GM12878 (cell line): Measurements from ENCODE around the gene ZG16B. TPM values are rescaled to one million over a fixed set of nuclear protein-coding genes. Genes with fewer than 3 reads are reported as not detected.
A peak's percentile ranks its signal among the peaks of the same experiment; 100 is the strongest.

Experiments used
- ATAC-seq: fragments of 200-7000 bp; cut with Tn5 transposase; 3 replicates; pipeline ENCODE4 v1.9.1; 2020; ENCODE audit warnings: mild to moderate bottlenecking, moderate library complexity
- BruUV-seq: library from RNA; stranded (reverse); fragments of 400-500 nt; replicated peaks from 2 replicates; lab custom pipeline; 2021; lab: Mats Ljungman, UMichigan
- CTCF ChIA-PET: fragments of 300-600 bp; sonication (Branson Sonifier 250); formaldehyde crosslinking; extraction: SDS; loops from one replicate; lab custom pipeline; 2021; ENCODE audit warnings: inconsistent platforms; lab: Yijun Ruan, JAX
- POLR2A ChIA-PET: fragments of 350-600 bp; formaldehyde crosslinking; extraction: SDS; loops from one replicate; lab custom pipeline; 2021; ENCODE audit warnings: inconsistent platforms; lab: Charles Lee
- RAD21 ChIA-PET: fragments of 300-600 bp; sonication (Branson Sonifier 250); formaldehyde crosslinking; loops from one replicate; lab custom pipeline; 2023; ENCODE audit warnings: antibody characterized with exemption; ENCODE audit not compliant: unreplicated experiment; lab: Charles Lee
- SMC1A ChIA-PET: fragments of 300-600 bp; sonication (Branson Sonifier 250); formaldehyde crosslinking; loops from one replicate; lab custom pipeline; 2023; ENCODE audit not compliant: unreplicated experiment, uncharacterized antibody; lab: Charles Lee
- DNase-seq: peaks from one replicate; pipeline ENCODE4 v3.0.0-alpha.2; 2011; ENCODE audit warnings: low read depth, low spot score
- FAIRE-seq: peaks from 3 replicates; lab custom pipeline; 2011; peaks lifted over from hg19 to GRCh38; lab: Jason Lieb, UNC
- H2AFZ ChIP-seq: 2 replicates; pipeline ENCODE4 v1.6.0; 2011; ENCODE audit warnings: low read depth, low read length, control low read depth; ENCODE audit not compliant: control insufficient read depth
- H3K27ac ChIP-seq: 2 replicates; pipeline ENCODE4 v1.5.1; 2011; ENCODE audit warnings: control low read depth; ENCODE audit not compliant: control insufficient read depth, insufficient read depth
- H3K27me3 ChIP-seq, 2 experiments: replicated peaks in 1 of 2; 2 replicates each; pipeline versions ENCODE4 v1.6.0 to v1.6.1; 2011; ENCODE audit warnings: low read length in 1 of 2; ENCODE audit not compliant: control insufficient read depth in 2 of 2, insufficient read depth in 2 of 2
- H3K36me3 ChIP-seq, 2 experiments: 2 replicates each; pipeline ENCODE4 v1.5.1; 2011; ENCODE audit warnings: low read length in 1 of 2; ENCODE audit not compliant: control insufficient read depth in 2 of 2, insufficient read depth in 2 of 2
- H3K4me1 ChIP-seq: 2 replicates; pipeline ENCODE4 v1.6.1; 2011; ENCODE audit warnings: mild to moderate bottlenecking, low read length, moderate library complexity, mixed read lengths; ENCODE audit not compliant: control insufficient read depth, insufficient read depth
- H3K4me2 ChIP-seq: 2 replicates; pipeline ENCODE4 v1.6.0; 2011; ENCODE audit warnings: control low read depth; ENCODE audit not compliant: control insufficient read depth, insufficient read depth
- H3K4me3 ChIP-seq: fragments of 200-600 bp; sonication (generic); 2 replicates; pipeline ENCODE4 v1.5.1; 2016
- H3K79me2 ChIP-seq: 2 replicates; pipeline ENCODE4 v1.6.0; 2011; ENCODE audit warnings: low read length; ENCODE audit not compliant: control insufficient read depth, insufficient read depth
- H3K9ac ChIP-seq: 2 replicates; pipeline ENCODE4 v1.8.0; 2011; ENCODE audit warnings: low read length, control low read depth, mixed read lengths; ENCODE audit not compliant: control insufficient read depth, insufficient read depth
- H3K9me3 ChIP-seq: replicated peaks from 3 replicates; pipeline ENCODE4 v1.5.1; 2011; ENCODE audit warnings: mild to moderate bottlenecking, low read length; ENCODE audit not compliant: control insufficient read depth, insufficient read depth
- H4K20me1 ChIP-seq: 2 replicates; pipeline ENCODE4 v1.6.0; 2011; ENCODE audit not compliant: control insufficient read depth, insufficient read depth
- CREB1 ChIP-seq: IDR thresholded peaks from 2 replicates; pipeline ENCODE4 v1.6.1; 2012; ENCODE audit warnings: low read depth, mild to moderate bottlenecking, inconsistent platforms
- CREM ChIP-seq: IDR thresholded peaks from 2 replicates; pipeline ENCODE4 v1.6.1; 2014; ENCODE audit warnings: antibody characterized with exemption, low read depth
- EGR1 ChIP-seq, 2 experiments: IDR thresholded peaks; 1 replicate in 1 of 2; 2 replicates in 1 of 2; pipeline ENCODE4 v1.6.1; 2011 to 2012; ENCODE audit warnings: low read depth in 2 of 2, low read length in 2 of 2, borderline replicate concordance in 1 of 2, mild to moderate bottlenecking in 1 of 2, moderate library complexity in 1 of 2
- ETV6 ChIP-seq, 2 experiments: fragments of 450-650 bp in 1 of 2; IDR thresholded peaks in 1 of 2; conservative IDR thresholded peaks in 1 of 2; 2 replicates each; pipeline ENCODE4 v1.6.1; 2014; ENCODE audit warnings: antibody characterized with exemption in 1 of 2, borderline replicate concordance in 1 of 2, low read depth in 1 of 2, mild to moderate bottlenecking in 1 of 2, moderate library complexity in 1 of 2
- GABPA ChIP-seq: IDR thresholded peaks from 2 replicates; pipeline ENCODE4 v1.6.1; 2014; ENCODE audit warnings: antibody characterized with exemption, low read depth, mild to moderate bottlenecking, inconsistent platforms
- POLR2A ChIP-seq: IDR thresholded peaks from 2 replicates; pipeline ENCODE4 v1.6.1; 2011; ENCODE audit warnings: low read depth, mild to moderate bottlenecking, low read length
- RUNX3 ChIP-seq: IDR thresholded peaks from 2 replicates; pipeline ENCODE4 v1.6.1; 2012; ENCODE audit warnings: low read length, inconsistent platforms
- SIX5 ChIP-seq: IDR thresholded peaks from 2 replicates; pipeline ENCODE4 v1.6.1; 2011; ENCODE audit warnings: mild to moderate bottlenecking, low read depth, low read length, moderate library complexity; ENCODE audit not compliant: severe bottlenecking
- YY1 ChIP-seq: IDR thresholded peaks from 2 replicates; pipeline ENCODE4 v1.6.1; 2011; ENCODE audit warnings: low read depth, mild to moderate bottlenecking, low read length
- WGBS: methylation state at CpG from one replicate; pipeline ENCODE4 v1.1.6; 2016; ENCODE audit warnings: low lambda C conversion rate; ENCODE audit not compliant: insufficient replicate concordance, insufficient coverage; ENCODE audit errors: missing lambda C conversion rate; 5-methylcytosine and 5-hydroxymethylcytosine counted together
- in situ Hi-C: fragments of 300-500 bp; cut with MboI; formaldehyde crosslinking; loops from 9 replicates; pipeline ENCODE4 v1.14.3; 2018; ENCODE audit warnings: mixed read lengths
- intact Hi-C: fragments of 100-400 bp; cut with micrococcal nuclease; formaldehyde crosslinking; loops from one replicate; pipeline ENCODE4 v1.14.2; 2022; ENCODE audit not compliant: unreplicated experiment
- polyA plus RNA-seq, 11 experiments: library from polyadenylated mRNA; depleted of rRNA in 4 of 11; unstranded in 6 of 11; stranded (reverse) in 5 of 11; fragments of >200 nt; fragmentation: Nextera tagmentation in 4 of 11; fragmentation: Illumina TruSeq in 1 of 11; extraction: Ambion mirVana in 4 of 11; extraction: Trizol in 1 of 11; gene quantifications; 1 replicate in 1 of 11; 2 replicates in 10 of 11; pipeline versions ENCODE4 v1.2.1 to v1.2.3, GENCODE V29; 2011 to 2016; ENCODE audit warnings: inconsistent platforms in 2 of 11, missing spikeins in 2 of 11, low read depth in 1 of 11
- total RNA-seq, 4 experiments: library from RNA; depleted of rRNA in 3 of 4; stranded (reverse); fragments of >200 nt in 3 of 4; fragmentation: Illumina TruSeq in 1 of 4; extraction: Trizol in 1 of 4; gene quantifications; 2 replicates each; pipeline versions ENCODE4 v1.2.1 to v1.2.3, GENCODE V29; 2013 to 2021
- TF ChIP-seq, protein P1 (sequence below): IDR thresholded peaks from 2 replicates; pipeline ENCODE4 v1.6.1; 2012; ENCODE audit warnings: improper control_type of control experiment, low read depth, low read length; ENCODE audit not compliant: insufficient replicate concordance
- TF ChIP-seq, protein P2 (sequence below): IDR thresholded peaks from 2 replicates; pipeline ENCODE4 v1.6.1; 2012; ENCODE audit warnings: low read depth, low read length, improper control_type of control experiment
- TF ChIP-seq, protein P3 (sequence below), 3 experiments: IDR thresholded peaks in 2 of 3; conservative IDR thresholded peaks in 1 of 3; 2 replicates each; pipeline ENCODE4 v1.5.1; 2011; ENCODE audit warnings: low read depth in 3 of 3, low read length in 3 of 3, mild to moderate bottlenecking in 3 of 3, control low read depth in 2 of 3, moderate library complexity in 2 of 3, inconsistent platforms in 1 of 3, mixed read lengths in 1 of 3; ENCODE audit not compliant: control insufficient read depth in 2 of 3, insufficient read depth in 1 of 3; ENCODE audit errors: extremely low read depth in 1 of 3

ZG16B gene
- total and polyA plus RNA-seq, 10 of the 15 experiments (the other 5 are each of a cell fraction or from before 2014, with no cell fraction given): 1.00 to 11.6 (median 5.8) TPM

DNA sequence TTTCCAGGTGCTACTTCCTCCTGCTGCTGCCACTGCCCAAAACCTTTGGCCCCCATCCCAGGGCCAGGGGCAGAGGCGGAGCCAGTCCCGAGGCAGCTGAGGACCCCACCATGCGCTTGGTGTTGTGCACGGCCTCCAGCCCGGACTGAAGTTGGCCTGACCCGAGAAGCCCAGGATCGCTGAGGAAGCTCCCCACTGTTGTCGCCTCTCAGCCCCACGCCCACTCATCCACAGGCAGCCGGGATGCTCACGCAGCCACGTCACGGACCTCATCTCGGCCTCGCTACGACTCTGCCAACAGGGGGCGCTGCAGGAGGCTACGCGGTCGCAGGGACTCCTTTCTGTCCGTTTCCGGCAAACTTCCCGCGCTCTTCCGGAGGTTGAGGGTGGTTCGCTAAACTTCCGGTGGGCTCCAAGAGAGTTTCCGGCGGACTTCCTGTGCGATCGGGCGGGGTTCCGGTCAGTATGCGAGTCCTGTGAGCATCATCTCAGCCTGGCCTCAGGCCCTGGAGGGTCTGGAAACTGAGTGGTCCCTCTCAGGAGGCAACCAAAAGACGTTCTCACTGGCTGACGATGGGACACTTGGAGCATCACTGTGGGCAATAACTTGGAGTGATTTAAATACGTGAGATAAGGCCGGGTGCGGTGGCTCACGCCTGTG is 12.4 kb downstream of the ZG16B start:
- CTCF ChIA-PET: no interaction called here
- SMC1A ChIA-PET: no interaction called here
- 36% methylated on average over 40 of the region's 40 CpGs for WGBS
- RAD21 ChIA-PET: interaction anchor here (1.9 kb wide), 1 partner anchor 26 kb away, joined by 4 read pairs; no protein-coding TSS in a partner anchor
- intact Hi-C loops: no loop called here
- DNase-seq: no peak
- POLR2A ChIA-PET: no interaction called here
- ATAC-seq: no peak
- Histone ChIP-seq H3K4me3 (peak overlapping the region; percentile 45; the same call in 1 of the 2 replicates), H3K79me2 (no peaks in the 10 kb centered on the region), H3K36me3 (no peaks in the 10 kb centered on the region), H3K4me1 (peaks cover 9% of the 10 kb centered on the region; the same call in 1 of the 2 replicates), H2AFZ (peak overlapping the region; percentile 83), H4K20me1 (no peaks in the 10 kb centered on the region), H3K27me3 (peaks cover 0 to 2% of the 10 kb centered on the region in 2 experiments; a peak in 1 of 4 replicates), H3K9me3 (peaks cover 3% of the 10 kb centered on the region; the same call in 1 of the 3 replicates), H3K27ac (no peak overlapping the region), H3K4me2 (peak overlapping the region; percentile 84), H3K9ac (peak overlapping the region; percentile 44)
- FAIRE-seq: peak; percentile 35
- no TSS peak for BruUV-seq
- in situ Hi-C loops: no loop called here
- TF ChIP-seq ETV6 (conservative IDR thresholded peaks at IDR 0.05 in 1 of 2, IDR thresholded peaks at IDR 0.05 in 1 of 2; ENCODE audit: borderline replicate concordance in 1 of 2, low read depth in 1 of 2): peak in 1 of 2 experiments; percentile 74; a peak in 2 of 4 replicates
- TF ChIP-seq, protein P1, sequence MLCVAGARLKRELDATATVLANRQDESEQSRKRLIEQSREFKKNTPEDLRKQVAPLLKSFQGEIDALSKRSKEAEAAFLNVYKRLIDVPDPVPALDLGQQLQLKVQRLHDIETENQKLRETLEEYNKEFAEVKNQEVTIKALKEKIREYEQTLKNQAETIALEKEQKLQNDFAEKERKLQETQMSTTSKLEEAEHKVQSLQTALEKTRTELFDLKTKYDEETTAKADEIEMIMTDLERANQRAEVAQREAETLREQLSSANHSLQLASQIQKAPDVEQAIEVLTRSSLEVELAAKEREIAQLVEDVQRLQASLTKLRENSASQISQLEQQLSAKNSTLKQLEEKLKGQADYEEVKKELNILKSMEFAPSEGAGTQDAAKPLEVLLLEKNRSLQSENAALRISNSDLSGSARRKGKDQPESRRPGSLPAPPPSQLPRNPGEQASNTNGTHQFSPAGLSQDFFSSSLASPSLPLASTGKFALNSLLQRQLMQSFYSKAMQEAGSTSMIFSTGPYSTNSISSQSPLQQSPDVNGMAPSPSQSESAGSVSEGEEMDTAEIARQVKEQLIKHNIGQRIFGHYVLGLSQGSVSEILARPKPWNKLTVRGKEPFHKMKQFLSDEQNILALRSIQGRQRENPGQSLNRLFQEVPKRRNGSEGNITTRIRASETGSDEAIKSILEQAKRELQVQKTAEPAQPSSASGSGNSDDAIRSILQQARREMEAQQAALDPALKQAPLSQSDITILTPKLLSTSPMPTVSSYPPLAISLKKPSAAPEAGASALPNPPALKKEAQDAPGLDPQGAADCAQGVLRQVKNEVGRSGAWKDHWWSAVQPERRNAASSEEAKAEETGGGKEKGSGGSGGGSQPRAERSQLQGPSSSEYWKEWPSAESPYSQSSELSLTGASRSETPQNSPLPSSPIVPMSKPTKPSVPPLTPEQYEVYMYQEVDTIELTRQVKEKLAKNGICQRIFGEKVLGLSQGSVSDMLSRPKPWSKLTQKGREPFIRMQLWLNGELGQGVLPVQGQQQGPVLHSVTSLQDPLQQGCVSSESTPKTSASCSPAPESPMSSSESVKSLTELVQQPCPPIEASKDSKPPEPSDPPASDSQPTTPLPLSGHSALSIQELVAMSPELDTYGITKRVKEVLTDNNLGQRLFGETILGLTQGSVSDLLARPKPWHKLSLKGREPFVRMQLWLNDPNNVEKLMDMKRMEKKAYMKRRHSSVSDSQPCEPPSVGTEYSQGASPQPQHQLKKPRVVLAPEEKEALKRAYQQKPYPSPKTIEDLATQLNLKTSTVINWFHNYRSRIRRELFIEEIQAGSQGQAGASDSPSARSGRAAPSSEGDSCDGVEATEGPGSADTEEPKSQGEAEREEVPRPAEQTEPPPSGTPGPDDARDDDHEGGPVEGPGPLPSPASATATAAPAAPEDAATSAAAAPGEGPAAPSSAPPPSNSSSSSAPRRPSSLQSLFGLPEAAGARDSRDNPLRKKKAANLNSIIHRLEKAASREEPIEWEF: no peak
- peak; percentile 29 for TF ChIP-seq SIX5
- 0 out of 2 replicates have a peak, but pooled peaks have one; percentile 31 for TF ChIP-seq YY1
- TF ChIP-seq, protein P2, sequence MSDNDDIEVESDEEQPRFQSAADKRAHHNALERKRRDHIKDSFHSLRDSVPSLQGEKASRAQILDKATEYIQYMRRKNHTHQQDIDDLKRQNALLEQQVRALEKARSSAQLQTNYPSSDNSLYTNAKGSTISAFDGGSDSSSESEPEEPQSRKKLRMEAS: no peak
- TF ChIP-seq CREB1: peak; percentile 76
- peak; percentile 51; the same call in 1 of the 2 replicates for TF ChIP-seq POLR2A
- TF ChIP-seq CREM: peak; percentile 53; the same call in 1 of the 2 replicates
- peak; percentile 94 for TF ChIP-seq GABPA
- peak in 1 of 2 experiments; percentile 52; a peak in 1 of 3 replicates for TF ChIP-seq EGR1 (IDR thresholded peaks at IDR 0.05; ENCODE audit: borderline replicate concordance in 1 of 2, low read depth in 2 of 2, low read length in 2 of 2)
- TF ChIP-seq, protein P3, sequence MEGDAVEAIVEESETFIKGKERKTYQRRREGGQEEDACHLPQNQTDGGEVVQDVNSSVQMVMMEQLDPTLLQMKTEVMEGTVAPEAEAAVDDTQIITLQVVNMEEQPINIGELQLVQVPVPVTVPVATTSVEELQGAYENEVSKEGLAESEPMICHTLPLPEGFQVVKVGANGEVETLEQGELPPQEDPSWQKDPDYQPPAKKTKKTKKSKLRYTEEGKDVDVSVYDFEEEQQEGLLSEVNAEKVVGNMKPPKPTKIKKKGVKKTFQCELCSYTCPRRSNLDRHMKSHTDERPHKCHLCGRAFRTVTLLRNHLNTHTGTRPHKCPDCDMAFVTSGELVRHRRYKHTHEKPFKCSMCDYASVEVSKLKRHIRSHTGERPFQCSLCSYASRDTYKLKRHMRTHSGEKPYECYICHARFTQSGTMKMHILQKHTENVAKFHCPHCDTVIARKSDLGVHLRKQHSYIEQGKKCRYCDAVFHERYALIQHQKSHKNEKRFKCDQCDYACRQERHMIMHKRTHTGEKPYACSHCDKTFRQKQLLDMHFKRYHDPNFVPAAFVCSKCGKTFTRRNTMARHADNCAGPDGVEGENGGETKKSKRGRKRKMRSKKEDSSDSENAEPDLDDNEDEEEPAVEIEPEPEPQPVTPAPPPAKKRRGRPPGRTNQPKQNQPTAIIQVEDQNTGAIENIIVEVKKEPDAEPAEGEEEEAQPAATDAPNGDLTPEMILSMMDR (IDR thresholded peaks at IDR 0.05 in 2 of 3, conservative IDR thresholded peaks at IDR 0.05 in 1 of 3; ENCODE audit: control insufficient read depth in 2 of 3, extremely low read depth in 1 of 3, insufficient read depth in 1 of 3, low read depth in 3 of 3, low read length in 3 of 3): peak in 2 of 3 experiments; percentile 26 to 76; a peak in 4 of 6 replicates
- TF ChIP-seq RUNX3: peak; percentile 54
